D721Med (cell line): Measurements from ENCODE around the gene RUNX3.

Experiments
- DNase-seq: peaks from one replicate; pipeline ENCODE4 v3.0.0; 2011; ENCODE audit warnings: low spot score; ENCODE audit not compliant: insufficient read length
- FAIRE-seq: peaks from 2 replicates; lab custom pipeline; 2011; peaks lifted over from hg19 to GRCh38; lab: Jason Lieb, UNC
- CTCF ChIP-seq: IDR thresholded peaks from 2 replicates; pipeline ENCODE4 v1.5.1; 2012; ENCODE audit warnings: mild to moderate bottlenecking, control low read depth; ENCODE audit not compliant: insufficient read depth; ENCODE audit errors: missing control alignments

The RUNX3 gene

DNA sequence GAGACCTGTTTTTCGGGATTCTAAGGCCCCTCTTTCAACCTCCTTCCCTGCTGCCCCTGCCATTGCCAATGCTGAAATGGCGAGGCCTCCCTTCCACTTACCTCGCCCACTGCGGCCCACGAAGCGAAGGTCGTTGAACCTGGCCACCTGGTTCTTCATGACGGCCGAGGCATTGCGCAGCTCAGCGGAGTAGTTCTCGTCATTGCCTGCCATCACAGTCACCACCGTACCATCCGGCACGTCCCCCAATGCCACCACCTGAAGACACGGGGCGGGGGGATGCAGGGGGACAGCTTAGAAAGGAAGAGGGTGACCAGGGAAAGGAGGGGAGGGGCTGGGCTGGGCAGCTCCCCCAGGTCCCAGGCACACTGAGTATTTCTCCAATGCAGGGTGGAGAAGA lies 2.6 kb downstream of the RUNX3 start:
- FAIRE-seq = no peak
- no peak for DNase-seq
- TF ChIP-seq CTCF = no peak

- FAIRE-seq (no peak), DNase-seq (no peak)
- TF ChIP-seq CTCF = no peak
These were observed 3.4 kb downstream of the RUNX3 start for GRCh38 chr1:24926563-24927249.

DNA sequence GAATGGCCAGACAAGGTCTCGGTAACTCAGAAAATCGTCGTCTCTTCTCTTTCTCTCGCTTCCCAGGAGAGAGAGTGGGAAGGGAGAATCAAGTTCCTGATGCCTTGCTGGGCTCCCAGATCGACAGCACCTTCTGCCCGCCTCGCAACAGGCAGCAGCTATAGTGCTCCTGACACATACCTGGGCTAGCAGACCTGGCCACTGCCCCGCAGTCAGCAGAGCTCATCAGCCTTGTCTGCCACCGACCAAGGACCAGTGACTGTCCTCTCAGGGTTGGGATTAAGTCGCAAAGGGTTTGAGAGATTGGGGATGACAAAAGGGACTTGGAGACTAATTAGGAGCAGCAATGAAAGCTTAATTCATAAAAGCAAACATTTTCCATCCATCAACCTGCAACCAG lies 4.1 kb downstream of the RUNX3 start:
- DNase-seq = no peak
- no peak for TF ChIP-seq CTCF
- no peak for FAIRE-seq

GRCh38 chr1:24925082-24925779 lies 4.8 kb downstream of the RUNX3 start:
- FAIRE-seq = no peak
- TF ChIP-seq CTCF = no peak
- no peak for DNase-seq

DNA sequence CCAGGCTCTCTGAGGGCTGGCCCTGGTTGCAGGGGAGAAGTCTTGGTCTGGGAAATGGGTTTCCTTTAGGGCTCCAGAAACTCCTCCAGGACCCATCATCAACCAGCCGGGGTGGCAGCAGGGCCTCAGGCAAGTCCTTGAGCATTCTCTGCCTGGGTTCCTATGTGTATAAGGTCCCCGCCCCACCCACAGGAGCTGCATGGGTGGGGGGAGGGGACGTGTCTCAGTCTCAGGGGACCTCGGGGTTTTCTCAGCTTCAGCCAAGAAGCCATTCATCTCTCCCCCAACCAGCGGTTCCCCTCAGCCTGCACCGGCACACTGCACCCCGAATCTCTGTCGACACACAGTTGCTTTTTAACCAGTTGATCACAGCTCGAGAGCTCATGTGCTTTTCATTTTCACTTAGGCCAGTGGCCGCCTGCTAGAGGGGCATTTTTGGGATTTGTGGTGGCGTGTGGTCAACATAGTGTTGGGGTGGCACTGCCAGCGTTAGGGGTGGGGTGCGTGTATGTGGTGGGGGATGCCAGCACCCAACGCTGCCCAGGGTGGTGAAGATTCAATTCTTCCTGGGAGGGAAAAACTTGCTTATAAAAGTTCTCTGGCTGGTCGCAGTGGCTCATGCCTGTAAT lies 6.5 kb downstream of the RUNX3 start:
- no peak for FAIRE-seq
- no peak for TF ChIP-seq CTCF
- DNase-seq = no peak

DNA sequence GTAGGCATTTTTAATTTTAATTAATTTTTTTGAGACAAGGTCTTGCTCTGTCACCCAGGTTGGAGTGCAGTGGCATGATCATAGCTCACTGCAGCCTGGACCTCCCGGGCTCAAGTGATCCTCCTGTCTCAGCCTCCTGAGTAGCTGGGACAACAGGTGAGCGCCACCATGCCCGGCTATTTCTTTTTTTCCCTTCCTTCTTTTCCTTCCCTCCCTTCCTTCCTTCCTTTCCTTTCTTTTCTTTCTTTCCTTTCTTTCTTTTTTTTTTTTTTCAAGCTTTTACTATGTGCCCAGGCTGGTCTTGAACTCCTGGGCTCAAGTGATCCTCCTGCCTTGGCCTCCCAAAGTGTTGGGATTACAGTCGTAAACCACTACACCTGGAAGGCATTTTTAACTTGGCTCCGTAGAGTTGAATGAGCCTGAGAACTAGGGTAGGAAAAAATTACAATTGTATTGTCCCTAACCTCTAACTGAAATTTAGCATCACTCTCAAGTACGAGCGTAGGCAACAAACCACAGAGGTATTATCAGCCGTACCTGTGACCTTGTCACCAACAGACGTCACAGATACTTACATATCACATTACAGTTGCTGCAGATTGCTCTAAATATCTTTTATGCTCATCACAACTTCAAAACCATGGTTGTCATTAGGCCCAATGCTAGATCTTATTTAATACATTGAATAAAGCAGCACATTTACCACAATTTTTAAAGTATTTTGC lies 8.0 kb downstream of the RUNX3 start:
- DNase-seq (no peak), FAIRE-seq (no peak)
- no peak for TF ChIP-seq CTCF
